ENCODE data around the gene TMED4.

DNA sequence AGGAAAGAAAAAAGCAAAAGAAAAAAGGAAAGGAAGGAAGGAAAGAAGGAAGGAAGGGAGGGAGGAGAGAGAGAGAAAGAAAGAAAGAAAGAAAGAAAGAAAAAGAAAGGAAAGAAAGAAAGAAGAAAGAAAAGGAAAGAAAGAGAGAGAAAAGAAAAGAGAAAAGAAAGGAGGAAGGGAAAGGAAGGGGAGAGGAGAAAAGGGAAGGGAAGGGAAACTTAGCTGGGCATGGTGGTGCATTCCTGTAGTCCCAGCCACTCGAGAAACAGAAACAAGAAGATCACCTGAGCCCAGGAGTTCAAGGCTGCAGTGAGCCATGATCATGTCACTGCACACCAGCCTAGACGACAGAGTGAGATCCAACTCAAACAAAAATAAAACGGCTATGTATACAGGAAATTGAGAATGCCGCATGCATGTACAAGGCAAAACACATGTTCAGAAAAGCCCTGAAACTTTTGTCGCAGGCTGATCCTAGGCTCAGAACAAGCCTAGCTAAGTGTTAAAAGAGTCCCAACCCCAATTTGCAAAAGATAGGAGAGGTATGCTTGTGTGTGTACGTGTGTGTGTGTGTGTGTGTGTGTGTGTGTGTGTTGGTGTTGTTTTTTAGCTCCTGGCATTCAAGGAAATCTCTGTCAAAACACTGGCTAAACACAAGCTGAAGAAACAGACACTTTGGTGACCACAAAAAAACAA, 34.3 kb downstream of the TMED4 start:
- TF ChIP-seq POLR2A (IDR thresholded peaks at IDR 0.05): no peak
- TF ChIP-seq, protein P1, sequence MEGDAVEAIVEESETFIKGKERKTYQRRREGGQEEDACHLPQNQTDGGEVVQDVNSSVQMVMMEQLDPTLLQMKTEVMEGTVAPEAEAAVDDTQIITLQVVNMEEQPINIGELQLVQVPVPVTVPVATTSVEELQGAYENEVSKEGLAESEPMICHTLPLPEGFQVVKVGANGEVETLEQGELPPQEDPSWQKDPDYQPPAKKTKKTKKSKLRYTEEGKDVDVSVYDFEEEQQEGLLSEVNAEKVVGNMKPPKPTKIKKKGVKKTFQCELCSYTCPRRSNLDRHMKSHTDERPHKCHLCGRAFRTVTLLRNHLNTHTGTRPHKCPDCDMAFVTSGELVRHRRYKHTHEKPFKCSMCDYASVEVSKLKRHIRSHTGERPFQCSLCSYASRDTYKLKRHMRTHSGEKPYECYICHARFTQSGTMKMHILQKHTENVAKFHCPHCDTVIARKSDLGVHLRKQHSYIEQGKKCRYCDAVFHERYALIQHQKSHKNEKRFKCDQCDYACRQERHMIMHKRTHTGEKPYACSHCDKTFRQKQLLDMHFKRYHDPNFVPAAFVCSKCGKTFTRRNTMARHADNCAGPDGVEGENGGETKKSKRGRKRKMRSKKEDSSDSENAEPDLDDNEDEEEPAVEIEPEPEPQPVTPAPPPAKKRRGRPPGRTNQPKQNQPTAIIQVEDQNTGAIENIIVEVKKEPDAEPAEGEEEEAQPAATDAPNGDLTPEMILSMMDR (IDR thresholded peaks at IDR 0.05): no peak

All from heart left ventricle (tissue), 13 donors.